ENCODE measurements around the gene GUCY1A2.

The GUCY1A2 gene

GRCh38 chr11:107017433-107018218, 650 bp downstream of the GUCY1A2 start:
- peak overlapping the region; percentile 24 for H2AFZ ChIP-seq (ENCODE audit: low read depth, low read length)
- peaks cover 26% of the 10 kb centered on the region for H3K4me1 ChIP-seq (ENCODE audit: insufficient read depth, low read length)
- H3K27me3 ChIP-seq (ENCODE audit: insufficient read depth, low read length), result no peaks in the 10 kb centered on the region
- peak overlapping the region; percentile 56 for H3K4me3 ChIP-seq (ENCODE audit: low read length)
- H3K9me3 ChIP-seq (ENCODE audit: low read length), result no peaks in the 10 kb centered on the region
- no peaks in the 10 kb centered on the region for H3K36me3 ChIP-seq (ENCODE audit: insufficient read depth, low read length)

- H3K36me3 ChIP-seq (ENCODE audit: insufficient read depth, low read length), result no peaks in the 10 kb centered on the region
- H3K4me3 ChIP-seq (ENCODE audit: low read length), result peak overlapping the region; percentile 56
- H3K4me1 ChIP-seq (ENCODE audit: insufficient read depth, low read length), result peaks cover 26% of the 10 kb centered on the region
- peak overlapping the region; percentile 24 for H2AFZ ChIP-seq (ENCODE audit: low read depth, low read length)
- H3K27me3 ChIP-seq (ENCODE audit: insufficient read depth, low read length), result no peaks in the 10 kb centered on the region
- H3K9me3 ChIP-seq (ENCODE audit: low read length), result no peaks in the 10 kb centered on the region
These were observed 1.2 kb downstream of the GUCY1A2 start for GRCh38 chr11:107017104-107017432.

- H3K4me1 ChIP-seq (ENCODE audit: insufficient read depth, low read length), result peaks cover 26% of the 10 kb centered on the region
- no peaks in the 10 kb centered on the region for H3K27me3 ChIP-seq (ENCODE audit: insufficient read depth, low read length)
- H3K4me3 ChIP-seq (ENCODE audit: low read length), result no peak overlapping the region
- no peak overlapping the region for H2AFZ ChIP-seq (ENCODE audit: low read depth, low read length)
- no peaks in the 10 kb centered on the region for H3K9me3 ChIP-seq (ENCODE audit: low read length)
- no peaks in the 10 kb centered on the region for H3K36me3 ChIP-seq (ENCODE audit: insufficient read depth, low read length)
These were observed 3.4 kb downstream of the GUCY1A2 start for GRCh38 chr11:107014871-107015270.

GRCh38 chr11:107011977-107012376, 6.3 kb downstream of the GUCY1A2 start:
- Histone ChIP-seq H3K9me3 (ENCODE audit: low read length) (no peaks in the 10 kb centered on the region), H3K27me3 (ENCODE audit: insufficient read depth, low read length) (no peaks in the 10 kb centered on the region), H2AFZ (ENCODE audit: low read depth, low read length) (no peak overlapping the region), H3K4me3 (ENCODE audit: low read length) (no peak overlapping the region), H3K4me1 (ENCODE audit: insufficient read depth, low read length) (peaks cover 13% of the 10 kb centered on the region), H3K36me3 (ENCODE audit: insufficient read depth, low read length) (no peaks in the 10 kb centered on the region)

- no peaks in the 10 kb centered on the region for H3K36me3 ChIP-seq (ENCODE audit: insufficient read depth, low read length)
- no peaks in the 10 kb centered on the region for H3K9me3 ChIP-seq (ENCODE audit: low read length)
- H2AFZ ChIP-seq (ENCODE audit: low read depth, low read length), result no peak overlapping the region
- no peak overlapping the region for H3K4me3 ChIP-seq (ENCODE audit: low read length)
- H3K4me1 ChIP-seq (ENCODE audit: insufficient read depth, low read length), result no peaks in the 10 kb centered on the region
- no peaks in the 10 kb centered on the region for H3K27me3 ChIP-seq (ENCODE audit: insufficient read depth, low read length)
These were observed 9.1 kb downstream of the GUCY1A2 start for GRCh38 chr11:107009190-107009589.

- no peak overlapping the region for H2AFZ ChIP-seq (ENCODE audit: low read depth, low read length)
These were observed 12.0 kb downstream of the GUCY1A2 start for GRCh38 chr11:107006076-107006833.

GRCh38 chr11:106999196-106999595, 19.1 kb downstream of the GUCY1A2 start:
- Histone ChIP-seq H3K9me3 (ENCODE audit: low read length) (no peaks in the 10 kb centered on the region), H3K4me3 (ENCODE audit: low read length) (no peak overlapping the region), H2AFZ (ENCODE audit: low read depth, low read length) (no peak overlapping the region), H3K27me3 (ENCODE audit: insufficient read depth, low read length) (no peaks in the 10 kb centered on the region), H3K4me1 (ENCODE audit: insufficient read depth, low read length) (no peaks in the 10 kb centered on the region), H3K36me3 (ENCODE audit: insufficient read depth, low read length) (no peaks in the 10 kb centered on the region)

More at GRCh38 chr11:107006076-107006833, 12.0 kb downstream of the GUCY1A2 start:
- Histone ChIP-seq H3K9me3 (ENCODE audit: low read length) (no peaks in the 10 kb centered on the region), H3K36me3 (ENCODE audit: insufficient read depth, low read length) (no peaks in the 10 kb centered on the region), H3K27me3 (ENCODE audit: insufficient read depth, low read length) (no peaks in the 10 kb centered on the region), H3K4me1 (ENCODE audit: insufficient read depth, low read length) (no peaks in the 10 kb centered on the region), H3K4me3 (ENCODE audit: low read length) (no peak overlapping the region)

- no peaks in the 10 kb centered on the region for H3K36me3 ChIP-seq (ENCODE audit: insufficient read depth, low read length)
- no peaks in the 10 kb centered on the region for H3K27me3 ChIP-seq (ENCODE audit: insufficient read depth, low read length)
- no peak overlapping the region for H3K4me3 ChIP-seq (ENCODE audit: low read length)
- H3K4me1 ChIP-seq (ENCODE audit: insufficient read depth, low read length), result no peaks in the 10 kb centered on the region
- H2AFZ ChIP-seq (ENCODE audit: low read depth, low read length), result no peak overlapping the region
- no peaks in the 10 kb centered on the region for H3K9me3 ChIP-seq (ENCODE audit: low read length)
These were observed 19.4 kb downstream of the GUCY1A2 start for GRCh38 chr11:106998916-106999188.

GRCh38 chr11:106998116-106998915, 20.0 kb downstream of the GUCY1A2 start:
- Histone ChIP-seq H3K9me3 (ENCODE audit: low read length) (no peaks in the 10 kb centered on the region), H3K4me1 (ENCODE audit: insufficient read depth, low read length) (no peaks in the 10 kb centered on the region), H3K4me3 (ENCODE audit: low read length) (no peak overlapping the region), H3K36me3 (ENCODE audit: insufficient read depth, low read length) (no peaks in the 10 kb centered on the region), H3K27me3 (ENCODE audit: insufficient read depth, low read length) (no peaks in the 10 kb centered on the region), H2AFZ (ENCODE audit: low read depth, low read length) (no peak overlapping the region)

GRCh38 chr11:106997227-106997626, 21.0 kb downstream of the GUCY1A2 start:
- Histone ChIP-seq H3K9me3 (ENCODE audit: low read length) (no peaks in the 10 kb centered on the region), H3K27me3 (ENCODE audit: insufficient read depth, low read length) (no peaks in the 10 kb centered on the region), H3K36me3 (ENCODE audit: insufficient read depth, low read length) (no peaks in the 10 kb centered on the region), H3K4me3 (ENCODE audit: low read length) (no peak overlapping the region), H3K4me1 (ENCODE audit: insufficient read depth, low read length) (no peaks in the 10 kb centered on the region), H2AFZ (ENCODE audit: low read depth, low read length) (no peak overlapping the region)

GRCh38 chr11:106996691-106997090, 21.6 kb downstream of the GUCY1A2 start:
- Histone ChIP-seq H3K4me3 (ENCODE audit: low read length) (no peak overlapping the region), H3K4me1 (ENCODE audit: insufficient read depth, low read length) (no peaks in the 10 kb centered on the region), H3K9me3 (ENCODE audit: low read length) (no peaks in the 10 kb centered on the region), H3K36me3 (ENCODE audit: insufficient read depth, low read length) (no peaks in the 10 kb centered on the region), H2AFZ (ENCODE audit: low read depth, low read length) (no peak overlapping the region), H3K27me3 (ENCODE audit: insufficient read depth, low read length) (no peaks in the 10 kb centered on the region)

GRCh38 chr11:106990331-106990730, 27.9 kb downstream of the GUCY1A2 start:
- Histone ChIP-seq H2AFZ (ENCODE audit: low read depth, low read length) (no peak overlapping the region), H3K4me3 (ENCODE audit: low read length) (no peak overlapping the region), H3K9me3 (ENCODE audit: low read length) (no peaks in the 10 kb centered on the region), H3K27me3 (ENCODE audit: insufficient read depth, low read length) (no peaks in the 10 kb centered on the region), H3K36me3 (ENCODE audit: insufficient read depth, low read length) (no peaks in the 10 kb centered on the region), H3K4me1 (ENCODE audit: insufficient read depth, low read length) (peaks cover 7% of the 10 kb centered on the region)

- no peaks in the 10 kb centered on the region for H3K36me3 ChIP-seq (ENCODE audit: insufficient read depth, low read length)
- H3K4me3 ChIP-seq (ENCODE audit: low read length), result no peak overlapping the region
- H3K4me1 ChIP-seq (ENCODE audit: insufficient read depth, low read length), result peaks cover 11% of the 10 kb centered on the region
- H3K27me3 ChIP-seq (ENCODE audit: insufficient read depth, low read length), result no peaks in the 10 kb centered on the region
- no peak overlapping the region for H2AFZ ChIP-seq (ENCODE audit: low read depth, low read length)
- no peaks in the 10 kb centered on the region for H3K9me3 ChIP-seq (ENCODE audit: low read length)
These were observed 29.2 kb downstream of the GUCY1A2 start for GRCh38 chr11:106989078-106989455.
